Muscle of back (tissue), 13 donors: Measurements from ENCODE around the gene THBS3. TPM values are rescaled to one million over a fixed set of nuclear protein-coding genes. Genes with fewer than 3 reads are reported as not detected.
A peak's percentile ranks its signal among the peaks of the same experiment; 100 is the strongest.
"Not testable (repeated sequence)": the region's sequence is repeated elsewhere in the genome, so short reads cannot be mapped to it uniquely, and the experiment has no call there.

Experiments used
- DNase-seq, 3 donors: peaks; one replicate each; pipeline versions ENCODE4 v3.0.0 to v3.0.0-alpha.2; 2013
- long read RNA-seq, 9 donors: transcript quantifications; one replicate each; lab custom pipeline, GENCODE V29; 2026
- polyA plus RNA-seq, 10 donors: library from polyadenylated mRNA; unstranded; fragments of 120-200 nt; gene quantifications; one replicate each; pipeline ENCODE4 v1.2.1, GENCODE V29; 2013; ENCODE audit not compliant: insufficient read length in 10 of 10

The THBS3 gene
- polyA plus RNA-seq: 10 to 100 TPM; 48.6 to 97.0 (median 68.0) TPM
- long read RNA-seq, donor 1, partial matches to known transcripts: 0 of 4 reads
- long read RNA-seq, donor 1, other reads (novel, unspliced or antisense): 0 of 4 reads
- long read RNA-seq, donor 2, partial matches to known transcripts: 0 of 5 reads
- long read RNA-seq, donor 2, other reads (novel, unspliced or antisense): 0 of 5 reads
- long read RNA-seq, donor 3: 0 reads
- long read RNA-seq, donor 4, partial matches to known transcripts: 0 of 7 reads
- long read RNA-seq, donor 4, other reads (novel, unspliced or antisense): 0 of 7 reads
- long read RNA-seq, donor 5, transcript THBS3-201 (23 exons, 3,145 nt): major isoform, 5 of 6 reads
- long read RNA-seq, donor 5, partial matches to known transcripts: 0 of 6 reads
- long read RNA-seq, donor 5, other reads (novel, unspliced or antisense): 0 of 6 reads
- long read RNA-seq, donor 6, transcript THBS3-201 (23 exons, 3,145 nt): major isoform, 6 of 11 reads
- long read RNA-seq, donor 6, partial matches to known transcripts: 0 of 11 reads
- long read RNA-seq, donor 6, other reads (novel, unspliced or antisense): 0 of 11 reads
- long read RNA-seq, donor 7, partial matches to known transcripts: 0 of 3 reads
- long read RNA-seq, donor 7, other reads (novel, unspliced or antisense): 0 of 3 reads
- long read RNA-seq, donor 8, partial matches to known transcripts: 0 of 1 reads
- long read RNA-seq, donor 8, other reads (novel, unspliced or antisense): 0 of 1 reads
- long read RNA-seq, donor 9, partial matches to known transcripts: 0 of 1 reads
- long read RNA-seq, donor 9, other reads (novel, unspliced or antisense): 0 of 1 reads

GRCh38 chr1:155207806-155208540, at the start of gene THBS3:
Gene THBS3 (minus strand): TSS chr1:155207897. CDS start chr1:155207876, 21 bp downstream.
- DNase-seq: peak; percentile 56 to 89 (median 81)

- no peak for DNase-seq
Observed at GRCh38 chr1:155256058-155256852, 48.6 kb upstream of the THBS3 start.

GRCh38 chr1:155255243-155256007, 47.7 kb upstream of the THBS3 start, which contains the start of gene ENTREP3:
Gene ENTREP3 (minus strand): TSS chr1:155255483. CDS start chr1:155254877, 606 bp downstream.
- DNase-seq: peak; percentile 84 to 97 (median 93)

- peak in 1 of 3 donors; percentile 68 for DNase-seq
Observed at GRCh38 chr1:155254714-155255242, 47.1 kb upstream of the THBS3 start.

- DNase-seq: no peak
Observed at GRCh38 chr1:155254228-155254713, 46.6 kb upstream of the THBS3 start.

- no peak for DNase-seq
Observed at GRCh38 chr1:155253797-155254196, 46.1 kb upstream of the THBS3 start.

GRCh38 chr1:155253208-155253607, 45.5 kb upstream of the THBS3 start:
- DNase-seq: no peak

GRCh38 chr1:155251566-155251965, 43.9 kb upstream of the THBS3 start:
- DNase-seq: no peak

GRCh38 chr1:155250633-155251449, 43.1 kb upstream of the THBS3 start:
- peak; percentile 89 to 95 (median 91) for DNase-seq

GRCh38 chr1:155250246-155250632, 42.5 kb upstream of the THBS3 start:
- DNase-seq: no peak

- DNase-seq: no peak
Observed at GRCh38 chr1:155247667-155248553, 40.2 kb upstream of the THBS3 start.

- not testable (repeated sequence) for DNase-seq
Observed at GRCh38 chr1:155246796-155247195, 39.1 kb upstream of the THBS3 start.

GRCh38 chr1:155245163-155245524, 37.4 kb upstream of the THBS3 start:
- DNase-seq: no peak

GRCh38 chr1:155244368-155245162, 36.9 kb upstream of the THBS3 start:
- DNase-seq: peak; percentile 98 to 100 (median 99)

GRCh38 chr1:155242805-155243358, 35.2 kb upstream of the THBS3 start:
- no peak for DNase-seq

- no peak for DNase-seq
Observed at GRCh38 chr1:155241841-155242264, 34.2 kb upstream of the THBS3 start.
